Natural killer cell (primary cell): ENCODE measurements around the gene MB21D2. TPM values are rescaled to one million over a fixed set of nuclear protein-coding genes. Genes with fewer than 3 reads are reported as not detected.
"Not testable (repeated sequence)": the region's sequence is repeated elsewhere in the genome, so short reads cannot be mapped to it uniquely, and the experiment has no call there.

Source experiments
- ATAC-seq, 3 donors: fragments of 150-1000 bp in 2 of 3; fragments of 200-7000 bp in 1 of 3; cut with Tn5 transposase; 1 replicate in 1 of 3; 2 replicates in 2 of 3; pipeline ENCODE4 v1.10.0; 2021; ENCODE audit warnings: mild to moderate bottlenecking in 2 of 3, moderate library complexity in 2 of 3
- DNase-seq, 2 donors: peaks; one replicate each; pipeline versions ENCODE4 v3.0.0 to v3.0.0-alpha.2; 2013 to 2021; ENCODE audit warnings: mixed read lengths in 1 of 2
- H3K27ac ChIP-seq: one replicate; pipeline ENCODE4 v1.5.1; 2013; ENCODE audit warnings: mild to moderate bottlenecking, low read length
- H3K27me3 ChIP-seq: one replicate; pipeline ENCODE4 v1.6.1; 2013; ENCODE audit warnings: low read length; ENCODE audit not compliant: control insufficient read depth, insufficient read depth
- H3K36me3 ChIP-seq: one replicate; pipeline ENCODE4 v1.6.1; 2013; ENCODE audit warnings: low read length; ENCODE audit not compliant: control insufficient read depth, insufficient read depth
- H3K4me1 ChIP-seq: one replicate; pipeline ENCODE4 v1.6.1; 2013; ENCODE audit warnings: low read length; ENCODE audit not compliant: control insufficient read depth, insufficient read depth
- H3K4me3 ChIP-seq: one replicate; pipeline ENCODE4 v1.5.1; 2013; ENCODE audit warnings: low read length
- H3K9me3 ChIP-seq: one replicate; pipeline ENCODE4 v1.6.1; 2013; ENCODE audit warnings: low read length; ENCODE audit not compliant: control insufficient read depth, insufficient read depth
- H3K27ac Mint-ChIP-seq, 2 donors: one replicate each; pipeline ENCODE4 v1.8.0; 2022; ENCODE audit warnings: mild to moderate bottlenecking in 2 of 2, mixed read lengths in 2 of 2, moderate library complexity in 1 of 2
- H3K27me3 Mint-ChIP-seq, 2 donors: one replicate each; pipeline ENCODE4 v1.8.0; 2022; ENCODE audit warnings: low read depth in 2 of 2, mixed read lengths in 2 of 2
- H3K36me3 Mint-ChIP-seq: one replicate; pipeline ENCODE4 v1.8.0; 2022; ENCODE audit warnings: mixed read lengths
- H3K4me1 Mint-ChIP-seq, 2 donors: one replicate each; pipeline ENCODE4 v1.8.0; 2022; ENCODE audit warnings: mixed read lengths in 2 of 2
- H3K4me3 Mint-ChIP-seq: one replicate; pipeline ENCODE4 v1.8.0; 2022; ENCODE audit warnings: mild to moderate bottlenecking, moderate library complexity, mixed read lengths
- H3K9me3 Mint-ChIP-seq, 2 donors: one replicate each; pipeline ENCODE4 v1.8.0; 2022; ENCODE audit warnings: mixed read lengths in 2 of 2
- WGBS: methylation state at CpG from one replicate; pipeline ENCODE4 v1.1.7; 2013; ENCODE audit warnings: missing lambda C conversion rate; ENCODE audit not compliant: insufficient coverage; 5-methylcytosine and 5-hydroxymethylcytosine counted together
- intact Hi-C: fragments of 100-400 bp; cut with micrococcal nuclease; formaldehyde crosslinking; loops from one replicate; pipeline ENCODE4 v1.14.2; 2022
- total RNA-seq, 4 donors: library from RNA; stranded (reverse); fragments of 120-200 nt in 1 of 4; gene quantifications; one replicate each; pipeline versions ENCODE4 v1.2.3 to v1.2.4, GENCODE V29; 2013 to 2022
- TF ChIP-seq, protein P1 (sequence below): fragments of 200-600 bp; IDR thresholded peaks from one replicate; pipeline ENCODE4 v1.8.0; 2022; ENCODE audit warnings: antibody characterized with exemption

The MB21D2 gene
- total RNA-seq, 3 donors from 2014 or later (not counting 1 experiment from before 2014, with no cell fraction given), result 0.19 to 0.45 (median 0.27) TPM

DNA sequence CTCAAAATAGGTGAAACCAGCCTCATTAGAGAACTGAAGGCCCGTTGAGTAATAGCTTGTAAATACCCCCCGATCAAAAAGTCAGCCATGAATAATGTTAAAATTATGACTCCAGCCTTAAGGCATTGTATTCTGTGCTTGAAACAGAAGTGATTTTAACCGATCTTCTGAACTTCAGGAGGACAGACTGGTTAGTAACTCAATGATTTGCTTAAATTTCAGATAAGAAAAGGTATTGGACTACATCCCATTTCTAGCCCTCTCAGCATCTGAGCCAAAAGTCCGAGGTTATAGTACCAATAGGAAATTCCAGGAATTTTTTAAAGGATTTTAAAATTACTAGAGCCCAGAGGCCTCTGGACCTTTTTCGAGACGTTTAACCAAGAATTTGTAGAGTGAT, 122.6 kb downstream of the MB21D2 start:
- H3K36me3 ChIP-seq, result no peaks in the 10 kb centered on the region
- no peaks in the 10 kb centered on the region for H3K27me3 ChIP-seq
- H3K36me3 Mint-ChIP-seq, result no peaks in the 10 kb centered on the region
- H3K9me3 Mint-ChIP-seq, result peaks cover 0 to 2% of the 10 kb centered on the region in 2 donors
- no peaks in the 10 kb centered on the region for H3K9me3 ChIP-seq
- no peak overlapping the region for H3K4me3 Mint-ChIP-seq
- H3K4me3 ChIP-seq, result no peak overlapping the region
- H3K27ac Mint-ChIP-seq, result no peak overlapping the region
- H3K4me1 ChIP-seq, result no peaks in the 10 kb centered on the region
- intact Hi-C loops, result no loop called here
- DNase-seq (no peak), ATAC-seq (no peak)
- no peaks in the 10 kb centered on the region for H3K27me3 Mint-ChIP-seq
- 83% methylated on average over 5 of the region's 6 CpGs for WGBS
- no peak overlapping the region for H3K27ac ChIP-seq
- TF ChIP-seq, protein P1, sequence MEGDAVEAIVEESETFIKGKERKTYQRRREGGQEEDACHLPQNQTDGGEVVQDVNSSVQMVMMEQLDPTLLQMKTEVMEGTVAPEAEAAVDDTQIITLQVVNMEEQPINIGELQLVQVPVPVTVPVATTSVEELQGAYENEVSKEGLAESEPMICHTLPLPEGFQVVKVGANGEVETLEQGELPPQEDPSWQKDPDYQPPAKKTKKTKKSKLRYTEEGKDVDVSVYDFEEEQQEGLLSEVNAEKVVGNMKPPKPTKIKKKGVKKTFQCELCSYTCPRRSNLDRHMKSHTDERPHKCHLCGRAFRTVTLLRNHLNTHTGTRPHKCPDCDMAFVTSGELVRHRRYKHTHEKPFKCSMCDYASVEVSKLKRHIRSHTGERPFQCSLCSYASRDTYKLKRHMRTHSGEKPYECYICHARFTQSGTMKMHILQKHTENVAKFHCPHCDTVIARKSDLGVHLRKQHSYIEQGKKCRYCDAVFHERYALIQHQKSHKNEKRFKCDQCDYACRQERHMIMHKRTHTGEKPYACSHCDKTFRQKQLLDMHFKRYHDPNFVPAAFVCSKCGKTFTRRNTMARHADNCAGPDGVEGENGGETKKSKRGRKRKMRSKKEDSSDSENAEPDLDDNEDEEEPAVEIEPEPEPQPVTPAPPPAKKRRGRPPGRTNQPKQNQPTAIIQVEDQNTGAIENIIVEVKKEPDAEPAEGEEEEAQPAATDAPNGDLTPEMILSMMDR, result no peak
- no peaks in the 10 kb centered on the region for H3K4me1 Mint-ChIP-seq

DNA sequence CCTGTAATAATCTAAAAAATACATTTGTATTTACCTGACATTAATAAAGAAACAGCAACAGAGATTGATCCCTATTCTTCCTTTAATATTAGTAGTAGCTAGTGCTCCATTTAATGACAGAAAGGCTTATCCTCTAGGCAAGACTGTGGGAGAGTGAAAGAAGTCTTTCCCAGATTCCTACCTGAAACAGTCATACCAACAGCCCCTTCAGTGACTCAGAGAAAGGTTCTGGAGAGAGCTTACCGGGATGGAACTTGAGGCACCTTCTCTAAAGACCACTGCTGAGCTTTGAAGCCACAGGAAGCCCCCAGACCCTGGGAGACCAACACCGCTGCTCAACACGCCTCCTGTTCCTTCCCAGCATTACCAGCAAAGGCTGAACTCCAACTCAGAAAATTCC, 123.4 kb downstream of the MB21D2 start:
- Histone ChIP-seq H3K4me1 (no peaks in the 10 kb centered on the region), H3K36me3 (no peaks in the 10 kb centered on the region), H3K27me3 (no peaks in the 10 kb centered on the region), H3K4me3 (no peak overlapping the region), H3K27ac (no peak overlapping the region), H3K9me3 (no peaks in the 10 kb centered on the region)
- no peaks in the 10 kb centered on the region for H3K27me3 Mint-ChIP-seq
- H3K9me3 Mint-ChIP-seq, result peaks cover 0 to 4% of the 10 kb centered on the region in 2 donors
- no peak overlapping the region for H3K27ac Mint-ChIP-seq
- no peak for ATAC-seq
- H3K4me3 Mint-ChIP-seq, result no peak overlapping the region
- DNase-seq, result no peak
- no peaks in the 10 kb centered on the region for H3K4me1 Mint-ChIP-seq
- intact Hi-C loops, result no loop called here
- WGBS, result 75% methylated on average over 3 of the region's 3 CpGs
- H3K36me3 Mint-ChIP-seq, result no peaks in the 10 kb centered on the region
- TF ChIP-seq, protein P1, result no peak

DNA sequence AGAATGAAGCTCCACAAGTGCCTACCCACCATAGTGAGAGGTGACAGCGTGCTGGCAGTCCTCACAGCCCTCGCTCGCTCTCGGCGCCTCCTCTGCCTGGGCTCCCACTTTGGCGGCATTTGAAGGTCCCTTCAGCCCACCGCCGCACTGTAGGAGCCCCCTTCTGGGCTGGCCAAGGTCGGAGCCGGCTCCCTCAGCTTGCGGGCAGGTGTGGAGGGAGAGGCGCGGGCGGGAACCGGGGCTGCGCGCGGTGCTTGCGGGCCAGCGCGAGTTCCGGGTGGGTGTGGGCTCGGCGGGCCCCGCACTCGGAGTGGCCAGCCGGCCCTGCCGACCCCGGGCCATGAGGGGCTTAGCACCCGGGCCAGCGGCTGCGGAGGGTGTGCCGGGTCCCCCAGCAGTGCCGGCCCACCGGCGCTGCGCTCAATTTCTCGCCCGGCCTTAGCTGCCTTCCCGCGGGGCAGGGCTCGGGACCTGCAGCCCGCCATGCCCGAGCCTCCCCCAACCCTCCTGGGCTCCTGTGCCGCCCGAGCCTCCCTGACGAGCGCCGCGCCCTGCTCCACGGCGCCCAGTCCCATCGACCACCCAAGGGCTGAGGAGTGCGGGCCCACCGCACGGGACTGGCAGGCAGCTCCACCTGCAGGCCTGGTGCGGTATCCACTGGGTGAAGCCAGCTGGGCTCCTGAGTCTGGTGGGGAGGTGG, 128.7 kb downstream of the MB21D2 start:
- H3K27ac ChIP-seq, ATAC-seq, H3K27me3 Mint-ChIP-seq, H3K4me3 Mint-ChIP-seq, H3K4me1 Mint-ChIP-seq, H3K36me3 ChIP-seq, H3K9me3 Mint-ChIP-seq, H3K27ac Mint-ChIP-seq, intact Hi-C loops, H3K27me3 ChIP-seq, H3K36me3 Mint-ChIP-seq, H3K9me3 ChIP-seq, H3K4me1 ChIP-seq, DNase-seq, H3K4me3 ChIP-seq: not testable (repeated sequence)
- WGBS, result 95% methylated on average over 57 of the region's 57 CpGs

DNA sequence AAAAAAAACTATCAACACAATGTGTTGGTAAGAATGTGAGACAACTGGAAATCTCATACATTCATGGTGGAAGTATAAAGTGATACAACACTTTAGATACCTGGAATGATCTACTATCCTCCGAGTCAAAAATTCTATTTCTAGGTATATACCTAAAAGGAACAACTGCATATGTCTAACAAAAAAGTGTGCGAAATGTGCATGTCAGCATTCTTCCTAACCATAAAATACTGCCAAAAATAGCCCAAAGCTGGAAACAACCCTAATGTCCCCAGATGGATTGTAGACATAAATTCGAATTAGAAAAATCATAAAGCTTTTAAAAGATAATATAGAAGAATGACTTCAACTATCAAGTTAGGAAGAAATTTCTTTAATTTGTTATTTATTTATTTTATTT, 139.1 kb downstream of the MB21D2 start:
- Mint-ChIP-seq H3K27ac (no peak overlapping the region), H3K27me3 (no peaks in the 10 kb centered on the region), H3K36me3 (no peaks in the 10 kb centered on the region), H3K4me1 (no peaks in the 10 kb centered on the region), H3K4me3 (no peak overlapping the region), H3K9me3 (peaks cover 12 to 15% of the 10 kb centered on the region in 2 donors)
- no peak overlapping the region for H3K4me3 ChIP-seq
- TF ChIP-seq, protein P1, result no peak
- no peaks in the 10 kb centered on the region for H3K36me3 ChIP-seq
- H3K27me3 ChIP-seq, result no peaks in the 10 kb centered on the region
- intact Hi-C loops, result no loop called here
- no peak for DNase-seq
- no peak overlapping the region for H3K27ac ChIP-seq
- WGBS, result 82% methylated on average over 2 of the region's 3 CpGs
- ATAC-seq, result no peak
- no peaks in the 10 kb centered on the region for H3K4me1 ChIP-seq
- H3K9me3 ChIP-seq, result peaks cover 8% of the 10 kb centered on the region

DNA sequence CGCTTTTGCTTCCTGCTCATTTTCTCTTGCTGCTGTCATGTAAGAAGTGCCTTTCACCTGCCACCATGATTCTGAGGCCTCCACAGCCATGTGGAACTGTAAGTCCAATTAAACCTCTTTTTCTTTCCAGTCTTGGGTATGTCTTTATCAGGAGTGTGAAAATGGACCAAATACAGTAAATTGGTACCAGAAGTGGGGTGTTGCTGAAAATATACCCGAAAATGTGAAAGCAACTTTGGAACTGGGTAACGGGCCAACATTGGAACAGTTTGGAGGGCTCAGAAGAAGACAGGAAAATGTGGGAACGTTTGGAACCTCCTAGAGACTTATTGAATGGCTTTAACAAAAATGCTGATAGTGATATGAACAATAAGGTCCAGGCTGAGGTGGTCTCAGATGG, 143.3 kb downstream of the MB21D2 start:
- not testable (repeated sequence) for ATAC-seq, H3K27me3 ChIP-seq, H3K27me3 Mint-ChIP-seq

More for the DNA sequence above, 143.3 kb downstream of the MB21D2 start:
- intact Hi-C loops, DNase-seq, H3K4me1 Mint-ChIP-seq, H3K27ac Mint-ChIP-seq, H3K4me3 ChIP-seq, H3K9me3 ChIP-seq, H3K36me3 Mint-ChIP-seq, H3K27ac ChIP-seq, H3K4me1 ChIP-seq, H3K4me3 Mint-ChIP-seq, H3K36me3 ChIP-seq: not testable (repeated sequence)
- H3K9me3 Mint-ChIP-seq, result peaks cover 14 to 16% of the 10 kb centered on the region in 2 donors
- 70% methylated on average over 4 of the region's 4 CpGs for WGBS
